Fibroblast of lung (primary cell): ENCODE data around the gene PUS10.

Experiments
- CTCF ChIP-seq, 2 donors: IDR thresholded peaks in 1 of 2; conservative IDR thresholded peaks in 1 of 2; 1 replicate in 1 of 2; 2 replicates in 1 of 2; pipeline ENCODE4 v1.5.1; 2011 to 2012; ENCODE audit warnings: low read length in 2 of 2, control low read depth in 1 of 2, inconsistent platforms in 1 of 2, low read depth in 1 of 2, mild to moderate bottlenecking in 1 of 2
- EZH2 ChIP-seq: IDR thresholded peaks from 2 replicates; pipeline ENCODE4 v1.5.1; 2012; ENCODE audit warnings: low read length, control low read depth, mild to moderate bottlenecking; ENCODE audit errors: missing control alignments

GRCh38 chr2:60992985-60993392 lies 25.1 kb downstream of the PUS10 start:
- TF ChIP-seq CTCF (conservative IDR thresholded peaks at IDR 0.05 in 1 of 2, IDR thresholded peaks at IDR 0.05 in 1 of 2; ENCODE audit: low read depth in 1 of 2, low read length in 2 of 2) (no peak), EZH2 (no peak)
